PC-3 (cell line): Measurements from ENCODE around the gene HECW1. TPM values are rescaled to one million over a fixed set of nuclear protein-coding genes. Genes with fewer than 3 reads are reported as not detected.

Source experiments
- ATAC-seq: fragments of 200-7000 bp; cut with Tn5 transposase; 2 replicates; pipeline ENCODE4 v1.9.1; 2020; ENCODE audit warnings: mild to moderate bottlenecking, moderate library complexity
- BruUV-seq: library from RNA; stranded (reverse); fragments of 400-500 nt; replicated peaks from 2 replicates; lab custom pipeline; 2021; lab: Mats Ljungman, UMichigan
- CTCF ChIA-PET: fragments of 300-600 bp; sonication (Branson Sonifier 250); formaldehyde crosslinking; loops from one replicate; lab custom pipeline; 2022; ENCODE audit warnings: antibody characterized with exemption; lab: Charles Lee
- POLR2A ChIA-PET: fragments of 300-600 bp; sonication (Branson Sonifier 250); formaldehyde crosslinking; loops from one replicate; lab custom pipeline; 2022; ENCODE audit warnings: antibody characterized with exemption; ENCODE audit not compliant: unreplicated experiment; lab: Charles Lee
- DNase-seq: peaks from one replicate; pipeline ENCODE4 v3.0.0-alpha.2; 2015
- H2AFZ ChIP-seq: fragments of 300-600 bp; sonication (generic); 2 replicates; pipeline ENCODE4 v1.6.0; 2016; ENCODE audit warnings: antibody characterized with exemption, low read length
- H3F3A ChIP-seq: fragments of 300-600 bp; sonication (generic); one replicate; pipeline ENCODE4 v1.6.0; 2017; ENCODE audit warnings: antibody characterized with exemption, low read length, control low read depth, mild to moderate bottlenecking; ENCODE audit not compliant: unreplicated experiment
- H3K27ac ChIP-seq: fragments of 300-600 bp; sonication (generic); 2 replicates; pipeline ENCODE4 v1.5.1; 2016; ENCODE audit warnings: mild to moderate bottlenecking, low read length
- H3K27me3 ChIP-seq: fragments of 300-600 bp; sonication (generic); 2 replicates; pipeline ENCODE4 v1.6.1; 2016; ENCODE audit warnings: low read length, mixed read lengths
- H3K36me3 ChIP-seq: fragments of 300-600 bp; sonication (generic); 2 replicates; pipeline ENCODE4 v1.6.1; 2016; ENCODE audit warnings: low read depth, mixed run types, low read length, mixed read lengths
- H3K4me1 ChIP-seq: fragments of 300-600 bp; sonication (generic); 2 replicates; pipeline ENCODE4 v1.5.1; 2016; ENCODE audit warnings: low read length; ENCODE audit not compliant: insufficient read depth
- H3K4me2 ChIP-seq: fragments of 300-600 bp; sonication (generic); 2 replicates; pipeline ENCODE4 v1.6.0; 2016; ENCODE audit warnings: low read length
- H3K4me3 ChIP-seq: fragments of 300-600 bp; sonication (generic); 2 replicates; pipeline ENCODE4 v1.5.1; 2016; ENCODE audit warnings: mild to moderate bottlenecking, low read length, mixed read lengths
- H3K79me2 ChIP-seq: fragments of 300-600 bp; sonication (generic); 2 replicates; pipeline ENCODE4 v1.6.1; 2017; ENCODE audit warnings: low read length, mixed read lengths
- H3K9ac ChIP-seq: fragments of 300-600 bp; sonication (generic); 2 replicates; pipeline ENCODE4 v1.6.0; 2016; ENCODE audit warnings: mild to moderate bottlenecking, low read length
- H3K9me2 ChIP-seq: fragments of 300-600 bp; sonication (generic); replicated peaks from 2 replicates; pipeline ENCODE4 v1.6.1; 2016; ENCODE audit warnings: mixed run types, low read length, mixed read lengths
- H3K9me3 ChIP-seq: fragments of 300-600 bp; sonication (generic); 2 replicates; pipeline ENCODE4 v1.6.1; 2016; ENCODE audit warnings: low read length, mixed read lengths
- H4K20me1 ChIP-seq: fragments of 300-600 bp; sonication (generic); 2 replicates; pipeline ENCODE4 v1.6.1; 2016; ENCODE audit warnings: low read length, mixed read lengths
- CTCF ChIP-seq: fragments of 300-600 bp; sonication (generic); conservative IDR thresholded peaks from 2 replicates; pipeline ENCODE4 v1.5.1; 2017; ENCODE audit warnings: antibody characterized with exemption, low read depth, mild to moderate bottlenecking, low read length
- EZH2 ChIP-seq: fragments of 300-600 bp; sonication (generic); IDR thresholded peaks from one replicate; pipeline ENCODE4 v1.6.1; 2017; ENCODE audit warnings: antibody characterized with exemption, mild to moderate bottlenecking, low read length; ENCODE audit not compliant: unreplicated experiment
- EZH2phosphoT487 ChIP-seq: fragments of 300-600 bp; sonication (generic); IDR thresholded peaks from 2 replicates; pipeline ENCODE4 v1.6.1; 2018; ENCODE audit warnings: mild to moderate bottlenecking, antibody characterized with exemption, low read length, borderline replicate concordance
- intact Hi-C: fragments of 100-400 bp; cut with micrococcal nuclease; formaldehyde crosslinking; loops from 2 replicates; pipeline ENCODE4 v1.9.0; 2023
- total RNA-seq: library from RNA; depleted of rRNA; stranded (reverse); fragments of >200 nt; gene quantifications from 2 replicates; pipeline ENCODE4 v1.2.3, GENCODE V29; 2014

HECW1 gene
- total RNA-seq, 1 experiment from 2014 or later: 3.0 TPM

- Histone ChIP-seq H3K27ac (peak overlapping the region; percentile 74), H3K9ac (peak overlapping the region; percentile 90)
- BruUV-seq: no TSS peak
Measured at GRCh38 chr7:43586251-43586900, 473.9 kb downstream of the HECW1 start.

GRCh38 chr7:43588477-43589132 lies 476.2 kb downstream of the HECW1 start:
- TF ChIP-seq CTCF (no peak), EZH2 (no peak), EZH2phosphoT487 (no peak)
- H3K79me2 ChIP-seq: peaks cover 100% of the 10 kb centered on the region
- no TSS peak for BruUV-seq
- 0 out of 2 replicates have a peak, but pooled peaks cover 8% of the 10 kb centered on the region for H3K36me3 ChIP-seq
- peaks cover 94% of the 10 kb centered on the region for H4K20me1 ChIP-seq
- CTCF ChIA-PET: no interaction called here
- H3K4me3 ChIP-seq: no peak overlapping the region
- H3K27me3 ChIP-seq: no peaks in the 10 kb centered on the region
- no peak for DNase-seq
- peaks cover 56% of the 10 kb centered on the region for H3K4me1 ChIP-seq
- no peak for ATAC-seq
- H3K27ac ChIP-seq: no peak overlapping the region
- H3K9me2 ChIP-seq: no peaks in the 10 kb centered on the region
- H3K9me3 ChIP-seq: no peaks in the 10 kb centered on the region
- no peak overlapping the region for H3K4me2 ChIP-seq
- POLR2A ChIA-PET: no interaction called here
- H2AFZ ChIP-seq: no peak overlapping the region
- intact Hi-C loops: no loop called here
- no peak overlapping the region for H3K9ac ChIP-seq
- H3F3A ChIP-seq: no peaks in the 10 kb centered on the region

More at GRCh38 chr7:43586251-43586900, 473.9 kb downstream of the HECW1 start:
- H4K20me1 ChIP-seq: peaks cover 73% of the 10 kb centered on the region
- H3K27me3 ChIP-seq: no peaks in the 10 kb centered on the region
- peaks cover 51% of the 10 kb centered on the region for H3K4me1 ChIP-seq
- TF ChIP-seq EZH2phosphoT487: no peak
- TF ChIP-seq EZH2: no peak
- no peak for TF ChIP-seq CTCF
- peak overlapping the region; percentile 84 for H3K4me2 ChIP-seq
- H3K36me3 ChIP-seq: 0 out of 2 replicates have a peak, but pooled peaks cover 8% of the 10 kb centered on the region
- H3K9me3 ChIP-seq: no peaks in the 10 kb centered on the region
- DNase-seq (peak; percentile 86), ATAC-seq (peak; percentile 41)
- intact Hi-C loops: loop anchor here (1.0 to 2.0 kb wide), 3 partner anchors 32 to 88 kb away; no protein-coding TSS in a partner anchor
- H3K79me2 ChIP-seq: peaks cover 85% of the 10 kb centered on the region
- ChIA-PET CTCF (no interaction called here), POLR2A (interaction anchor here (0.6 to 0.7 kb wide), 2 partner anchors 90 to 283 kb away, joined by 3 to 5 read pairs; no protein-coding TSS in a partner anchor)
- H2AFZ ChIP-seq: no peak overlapping the region
- no peaks in the 10 kb centered on the region for H3F3A ChIP-seq
- peak overlapping the region; percentile 95 for H3K4me3 ChIP-seq
- H3K9me2 ChIP-seq: no peaks in the 10 kb centered on the region
